H1 (cell line): ENCODE data around the gene MOB4. TPM values are rescaled to one million over a fixed set of nuclear protein-coding genes. Genes with fewer than 3 reads are reported as not detected.

Source experiments
- CTCF ChIA-PET: fragments of 300-600 bp; sonication (Branson Sonifier 250); formaldehyde crosslinking; loops from one replicate; lab custom pipeline; 2021; ENCODE audit not compliant: partially characterized antibody; lab: Charles Lee
- POLR2A ChIA-PET: fragments of 300-600 bp; sonication (Branson Sonifier 250); formaldehyde crosslinking; loops from one replicate; lab custom pipeline; 2021; ENCODE audit warnings: inconsistent platforms; ENCODE audit not compliant: partially characterized antibody; lab: Charles Lee
- DNase-seq, 2 experiments: peaks; one replicate each; pipeline versions ENCODE4 v3.0.0 to v3.0.0-alpha.2; 2010 to 2022; ENCODE audit warnings: low spot score in 2 of 2, low read depth in 1 of 2, mixed read lengths in 1 of 2
- FAIRE-seq: peaks from 2 replicates; lab custom pipeline; 2011; peaks lifted over from hg19 to GRCh38; lab: Jason Lieb, UNC
- H2AFZ ChIP-seq: 2 replicates; pipeline ENCODE4 v1.8.1; 2012; ENCODE audit warnings: low read length, inconsistent platforms
- H2AK5ac ChIP-seq: 2 replicates; pipeline ENCODE4 v1.6.1; 2013; ENCODE audit warnings: low read depth, low read length
- H2BK120ac ChIP-seq: replicated peaks from 2 replicates; pipeline ENCODE3; 2013; ENCODE audit warnings: low read depth, low read length, inconsistent platforms
- H2BK12ac ChIP-seq: 2 replicates; pipeline ENCODE4 v1.6.1; 2013; ENCODE audit warnings: low read depth, low read length
- H2BK15ac ChIP-seq: 2 replicates; pipeline ENCODE4 v1.6.1; 2013; ENCODE audit warnings: low read length
- H2BK20ac ChIP-seq: 2 replicates; pipeline ENCODE4 v1.6.1; 2013; ENCODE audit warnings: low read length
- H2BK5ac ChIP-seq: 2 replicates; pipeline ENCODE4 v1.6.1; 2013; ENCODE audit warnings: low read depth, low read length
- H3K14ac ChIP-seq: 2 replicates; pipeline ENCODE4 v1.6.1; 2013; ENCODE audit warnings: inconsistent platforms; ENCODE audit not compliant: insufficient read length
- H3K18ac ChIP-seq: 2 replicates; pipeline ENCODE4 v1.6.1; 2013; ENCODE audit warnings: low read length; ENCODE audit errors: extremely low read depth
- H3K23ac ChIP-seq: 2 replicates; pipeline ENCODE4 v1.6.1; 2013; ENCODE audit warnings: inconsistent platforms; ENCODE audit not compliant: insufficient read length
- H3K23me2 ChIP-seq: 2 replicates; pipeline ENCODE4 v1.6.1; 2013; ENCODE audit warnings: low read depth, low read length
- H3K27ac ChIP-seq: 2 replicates; pipeline ENCODE4 v1.6.1; 2011; ENCODE audit warnings: low read depth, low read length, inconsistent platforms
- H3K27me3 ChIP-seq, 4 experiments: replicated peaks in 1 of 4; 1 replicate in 1 of 4; 2 replicates in 3 of 4; pipeline versions ENCODE4 v1.6.1 to v1.8.1; 2011 to 2013; ENCODE audit warnings: low read length in 3 of 4, mild to moderate bottlenecking in 3 of 4, inconsistent platforms in 2 of 4, mixed read lengths in 2 of 4, moderate library complexity in 1 of 4; ENCODE audit not compliant: control insufficient read depth in 3 of 4, insufficient read depth in 3 of 4; ENCODE audit errors: extremely low read depth in 1 of 4
- H3K36me3 ChIP-seq, 4 experiments: 2 replicates each; pipeline versions ENCODE4 v1.6.1 to v1.8.1; 2011 to 2013; ENCODE audit warnings: mild to moderate bottlenecking in 4 of 4, low read length in 3 of 4, moderate library complexity in 2 of 4, control low read depth in 1 of 4, inconsistent platforms in 1 of 4; ENCODE audit not compliant: insufficient read depth in 4 of 4, control insufficient read depth in 2 of 4
- H3K4ac ChIP-seq: replicated peaks from 2 replicates; pipeline ENCODE3; 2013; ENCODE audit warnings: low read length, low read depth, mixed read lengths, inconsistent platforms; ENCODE audit not compliant: insufficient read length
- H3K4me1 ChIP-seq, 4 experiments: replicated peaks in 1 of 4; 1 replicate in 1 of 4; 2 replicates in 3 of 4; pipeline versions ENCODE4 v1.6.1 to v1.8.1; 2011 to 2013; ENCODE audit warnings: low read length in 3 of 4, inconsistent platforms in 2 of 4, mixed read lengths in 1 of 4; ENCODE audit not compliant: insufficient read depth in 4 of 4, control insufficient read depth in 3 of 4
- H3K4me2 ChIP-seq, 2 experiments: 2 replicates each; pipeline versions ENCODE4 v1.6.1 to v1.8.1; 2011 to 2013; ENCODE audit warnings: low read depth in 2 of 2, low read length in 2 of 2, control low read depth in 1 of 2, inconsistent platforms in 1 of 2, mild to moderate bottlenecking in 1 of 2; ENCODE audit not compliant: insufficient read depth in 1 of 2
- H3K4me3 ChIP-seq, 4 experiments: fragments of 200-600, 300-600 bp in 1 of 4; sonication (generic), shearing (Covaris generic), sonication (Bioruptor Twin) in 1 of 4; 2 replicates each; pipeline versions ENCODE4 v1.5.1 to v1.8.1; 2011 to 2016; ENCODE audit warnings: low read length in 4 of 4, low read depth in 3 of 4, control low read depth in 2 of 4, inconsistent platforms in 2 of 4, mild to moderate bottlenecking in 2 of 4, mixed read lengths in 1 of 4, moderate library complexity in 1 of 4; ENCODE audit not compliant: insufficient read depth in 2 of 4; ENCODE audit errors: extremely low read depth in 1 of 4
- H3K56ac ChIP-seq: replicated peaks from 2 replicates; pipeline ENCODE3; 2013; ENCODE audit warnings: low read depth, mild to moderate bottlenecking, mixed read lengths, low read length, inconsistent platforms; ENCODE audit not compliant: insufficient read length
- H3K79me1 ChIP-seq: 2 replicates; pipeline ENCODE4 v1.6.1; 2013; ENCODE audit warnings: low read depth, low read length, control low read depth
- H3K79me2 ChIP-seq, 2 experiments: 2 replicates each; pipeline versions ENCODE4 v1.6.1 to v1.8.1; 2012 to 2013; ENCODE audit warnings: low read length in 2 of 2, mild to moderate bottlenecking in 2 of 2, inconsistent platforms in 1 of 2; ENCODE audit not compliant: insufficient read depth in 2 of 2, control insufficient read depth in 1 of 2
- H3K9ac ChIP-seq, 4 experiments: replicated peaks in 1 of 4; 1 replicate in 1 of 4; 2 replicates in 3 of 4; pipeline versions ENCODE4 v1.6.1 to v1.8.1; 2011 to 2013; ENCODE audit warnings: low read depth in 3 of 4, low read length in 3 of 4, control low read depth in 2 of 4, mild to moderate bottlenecking in 2 of 4, moderate library complexity in 2 of 4, inconsistent platforms in 1 of 4; ENCODE audit errors: extremely low read depth in 1 of 4
- H3K9me3 ChIP-seq, 2 experiments: 2 replicates each; pipeline versions ENCODE4 v1.6.1 to v1.8.1; 2012 to 2013; ENCODE audit warnings: mild to moderate bottlenecking in 2 of 2, moderate library complexity in 2 of 2, control low read depth in 1 of 2, inconsistent platforms in 1 of 2, low read depth in 1 of 2, low read length in 1 of 2, mixed read lengths in 1 of 2; ENCODE audit not compliant: insufficient read depth in 2 of 2
- H4K20me1 ChIP-seq, 2 experiments: replicated peaks in 1 of 2; 2 replicates each; pipeline versions ENCODE3 to v1.8.1; 2011 to 2013; ENCODE audit warnings: inconsistent platforms in 2 of 2, low read length in 2 of 2, mild to moderate bottlenecking in 1 of 2; ENCODE audit not compliant: insufficient read depth in 2 of 2, control insufficient read depth in 1 of 2
- H4K5ac ChIP-seq: 2 replicates; pipeline ENCODE4 v1.6.1; 2013; ENCODE audit warnings: low read length, low read depth, mixed read lengths, inconsistent platforms; ENCODE audit not compliant: insufficient read length
- H4K8ac ChIP-seq: 2 replicates; pipeline ENCODE4 v1.8.0; 2013; ENCODE audit warnings: mild to moderate bottlenecking, moderate library complexity, low read length, inconsistent platforms; ENCODE audit not compliant: insufficient read depth; ENCODE audit errors: extremely low read depth
- H4K91ac ChIP-seq: replicated peaks from 2 replicates; pipeline ENCODE3; 2013; ENCODE audit warnings: low read length, mixed read lengths, inconsistent platforms; ENCODE audit not compliant: insufficient read length
- POLR2AphosphoS5 ChIP-seq: IDR thresholded peaks from 2 replicates; pipeline ENCODE4 v1.6.1; 2011; ENCODE audit warnings: low read depth, low read length
- RNF2 ChIP-seq: fragments of 200-900, 300-1000 bp; sonication (generic); IDR thresholded peaks from 2 replicates; pipeline ENCODE4 v1.7.1; 2016; ENCODE audit warnings: borderline replicate concordance, low read depth, mild to moderate bottlenecking, antibody characterized with exemption, low read length; ENCODE audit not compliant: poor library complexity, severe bottlenecking; ENCODE audit errors: missing control alignments
- WGBS, 2 experiments: shearing (Covaris generic) in 1 of 2; methylation state at CpG; one replicate each; pipeline versions ENCODE4 v1.1.6 to v1.1.7; 2013 to 2015; ENCODE audit warnings: low lambda C conversion rate in 2 of 2, mixed read lengths in 2 of 2, inconsistent platforms in 1 of 2, low coverage in 1 of 2, missing lambda C conversion rate in 1 of 2; ENCODE audit not compliant: insufficient replicate concordance in 2 of 2, insufficient coverage in 1 of 2, insufficient read length in 1 of 2; ENCODE audit errors: extremely low coverage in 1 of 2, missing lambda C conversion rate in 1 of 2; 5-methylcytosine and 5-hydroxymethylcytosine counted together
- polyA plus RNA-seq, 7 experiments: library from polyadenylated mRNA; depleted of rRNA in 3 of 7; stranded (reverse) in 5 of 7; unstranded in 2 of 7; fragments of >200 nt in 5 of 7; fragments of 200-250 nt in 2 of 7; gene quantifications; 1 replicate in 5 of 7; 2 replicates in 1 of 7; 4 replicates in 1 of 7; pipeline versions ENCODE4 v1.2.1 to v1.2.3, GENCODE V29; 2011 to 2013; ENCODE audit warnings: missing spikeins in 2 of 7, mixed read lengths in 2 of 7
- total RNA-seq: library from RNA; stranded (reverse); fragmentation: NEBNext Ultra II Directional; extraction: Animal tissue kit (Norgen Biotek cat#: 25700); gene quantifications from 2 replicates; pipeline ENCODE4 v1.2.1, GENCODE V29; 2021

The MOB4 gene
- total and polyA plus RNA-seq, 2 of the 8 experiments (the other 6 are each of a cell fraction or from before 2014, with no cell fraction given): 51.5 to 54.2 TPM

- H3K4me3 ChIP-seq: no peak overlapping the region
- no peaks in the 10 kb centered on the region for H3K79me1 ChIP-seq
- POLR2A ChIA-PET: interaction anchor here (2.9 to 10.5 kb wide), 2 partner anchors 16 to 21 kb away, joined by 14 to 270 read pairs; partner anchors contain the start of genes HSPD1 and HSPE1
- no peak overlapping the region for H2BK20ac ChIP-seq
- WGBS, 2 experiments: 79% methylated on average over 2 of the region's 2 CpGs; no CpG with 5 or more reads in 1 of the 2 experiments
- DNase-seq: no peak
- no peak overlapping the region for H4K91ac ChIP-seq
- H3K14ac ChIP-seq: no peak overlapping the region
- H2BK5ac ChIP-seq: no peak overlapping the region
- H3K9ac ChIP-seq: no peak overlapping the region
- peaks cover 0 to 4% of the 10 kb centered on the region in 2 experiments; a peak in 1 of 4 replicates for H3K79me2 ChIP-seq
- no peak overlapping the region for H3K56ac ChIP-seq
- H4K5ac ChIP-seq: no peak overlapping the region
- peaks cover 29 to 57% (median 43%) of the 10 kb centered on the region in 4 experiments for H3K36me3 ChIP-seq
- H3K9me3 ChIP-seq: no peaks in the 10 kb centered on the region
- no peak overlapping the region for H2AK5ac ChIP-seq
- no peak overlapping the region for H3K18ac ChIP-seq
- H4K20me1 ChIP-seq: peaks cover 6% of the 10 kb centered on the region in 2 experiments
- H4K8ac ChIP-seq: no peak overlapping the region; the same call in 1 of the 2 replicates
- H3K27me3 ChIP-seq: no peaks in the 10 kb centered on the region
- CTCF ChIA-PET: no interaction called here
- H3K4me2 ChIP-seq: no peak overlapping the region
- FAIRE-seq: no peak
- H3K23me2 ChIP-seq: no peaks in the 10 kb centered on the region
- no peak overlapping the region for H3K23ac ChIP-seq
- no peaks in the 10 kb centered on the region for H3K4me1 ChIP-seq
- no peak overlapping the region for H2BK15ac ChIP-seq
- H2BK12ac ChIP-seq: no peak overlapping the region
- no peak overlapping the region for H2BK120ac ChIP-seq
- no peak overlapping the region for H3K4ac ChIP-seq
- no peak overlapping the region for H3K27ac ChIP-seq
- no peak overlapping the region for H2AFZ ChIP-seq
- TF ChIP-seq RNF2: no peak
- 0 out of 2 replicates have a peak, but pooled peaks have one; percentile 28 for TF ChIP-seq POLR2AphosphoS5
Measured at GRCh38 chr2:197486175-197486574, 29.7 kb upstream of the MOB4 start.
